Renal pelvis (tissue), 4 donors: ENCODE results near the gene DNMT3A. TPM values are rescaled to one million over a fixed set of nuclear protein-coding genes. Genes with fewer than 3 reads are reported as not detected.

Source experiments
- DNase-seq: peaks from one replicate; pipeline ENCODE4 v3.0.0-alpha.2; 2013
- polyA plus RNA-seq, 3 donors: library from polyadenylated mRNA; unstranded; fragments of 120-200 nt; gene quantifications; one replicate each; pipeline ENCODE4 v1.2.1, GENCODE V29; 2013; ENCODE audit not compliant: insufficient read length in 3 of 3

The DNMT3A gene
- polyA plus RNA-seq, 3 donors: 82.8 to 101 (median 95.6) TPM

DNA sequence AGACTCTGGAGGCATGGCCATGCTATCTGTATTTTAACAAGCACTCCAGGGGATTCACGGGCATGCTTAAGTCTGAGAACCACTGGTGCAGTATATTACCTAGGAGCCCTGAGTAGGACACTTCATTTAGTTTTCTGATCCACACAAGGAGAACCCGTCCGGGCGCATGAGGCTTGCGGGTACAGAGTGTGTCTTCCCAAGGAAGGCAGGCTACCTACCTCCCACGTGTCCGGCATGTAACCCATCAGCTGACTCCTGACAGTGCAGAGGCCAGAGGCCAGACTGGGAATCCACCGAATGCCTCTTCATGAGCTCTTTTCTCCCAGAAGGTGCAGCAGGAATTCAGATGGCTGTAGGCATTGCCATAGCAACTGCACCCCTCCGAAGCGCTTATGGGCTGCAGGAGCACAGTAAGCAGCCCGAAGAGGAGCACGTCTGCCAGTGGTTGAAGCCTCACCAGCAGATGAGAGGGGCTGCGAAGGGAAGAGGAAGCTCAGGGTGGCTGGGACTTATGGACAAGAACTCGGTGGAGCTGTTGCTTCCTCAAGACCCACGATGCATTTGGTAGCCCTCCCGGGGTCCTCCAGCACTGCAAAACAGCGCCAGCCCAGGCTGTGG, 33.8 kb upstream of the DNMT3A start:
- no peak for DNase-seq

DNA sequence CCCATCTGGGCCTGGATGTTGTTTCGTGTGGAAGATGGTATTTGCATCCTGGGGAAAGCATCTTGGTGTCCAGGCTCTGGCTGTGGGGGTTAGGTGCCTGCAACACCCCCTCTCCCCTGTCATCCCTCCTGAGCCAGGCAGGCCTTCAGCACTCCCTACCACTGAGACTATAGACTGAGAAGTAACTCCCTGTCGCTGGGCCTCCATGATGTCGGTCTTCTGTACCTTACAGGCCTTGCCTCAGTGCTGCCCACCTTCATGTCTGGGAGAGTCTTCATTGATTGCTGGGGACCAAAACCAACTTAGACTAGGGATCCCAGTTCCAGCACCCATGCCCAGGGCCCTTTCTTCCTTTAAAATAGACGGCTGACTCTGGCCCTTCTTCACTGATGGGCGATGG, 33.1 kb upstream of the DNMT3A start:
- DNase-seq: no peak

DNA sequence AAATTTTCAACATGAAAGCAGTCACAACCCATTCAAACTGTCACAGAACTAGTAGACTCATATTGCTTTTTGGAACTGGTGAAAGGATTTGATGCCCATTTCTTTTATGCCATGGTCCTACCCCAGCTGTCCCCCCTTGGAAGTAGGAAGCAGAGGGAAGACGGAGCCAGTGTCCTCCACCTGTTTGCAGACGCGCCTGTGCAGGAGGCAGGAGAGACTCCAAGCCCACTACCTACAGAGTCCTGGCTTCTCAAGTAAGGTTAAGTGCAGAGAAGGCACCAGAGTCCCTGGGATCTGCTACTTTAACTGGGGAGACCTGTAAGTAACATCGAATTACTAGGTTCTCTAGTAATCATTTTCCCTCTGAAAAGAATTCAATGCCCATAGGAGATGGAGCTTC, 32.7 kb upstream of the DNMT3A start:
- DNase-seq: no peak

DNA sequence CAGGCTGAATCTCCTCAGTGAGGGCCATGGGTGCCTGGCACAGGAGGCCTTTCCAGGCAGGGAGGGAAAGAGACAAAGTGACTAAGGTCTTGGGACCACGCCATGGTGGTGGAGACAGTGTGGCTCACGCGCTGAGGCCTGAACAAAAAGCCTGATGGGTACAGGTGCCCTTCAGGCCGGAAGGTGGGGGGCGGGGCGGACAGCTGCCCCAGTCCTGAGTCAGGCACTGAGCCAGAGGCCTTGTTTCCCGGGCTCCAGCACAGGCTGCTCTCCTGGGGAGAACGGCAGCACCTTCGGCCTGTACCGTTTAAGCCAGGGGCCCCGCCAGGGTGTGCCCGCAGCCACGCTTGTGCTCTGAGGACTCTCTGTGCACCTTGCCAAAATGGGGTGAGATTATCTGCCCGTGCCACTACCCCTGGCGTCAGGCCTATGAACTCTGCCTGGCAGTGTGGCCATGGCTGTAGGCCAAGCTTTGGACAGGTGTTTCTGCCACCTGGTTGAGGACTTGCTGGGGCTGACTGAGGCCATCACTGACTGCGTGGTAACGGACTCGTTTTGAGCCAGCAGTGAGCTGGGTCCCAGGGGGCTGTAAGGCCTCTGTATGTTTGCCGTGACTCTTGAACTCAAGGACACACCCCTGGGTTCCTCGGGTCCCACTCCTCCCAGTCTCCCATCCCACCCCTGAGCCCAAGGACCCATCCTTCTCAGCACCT, 31.7 kb upstream of the DNMT3A start:
- no peak for DNase-seq

DNA sequence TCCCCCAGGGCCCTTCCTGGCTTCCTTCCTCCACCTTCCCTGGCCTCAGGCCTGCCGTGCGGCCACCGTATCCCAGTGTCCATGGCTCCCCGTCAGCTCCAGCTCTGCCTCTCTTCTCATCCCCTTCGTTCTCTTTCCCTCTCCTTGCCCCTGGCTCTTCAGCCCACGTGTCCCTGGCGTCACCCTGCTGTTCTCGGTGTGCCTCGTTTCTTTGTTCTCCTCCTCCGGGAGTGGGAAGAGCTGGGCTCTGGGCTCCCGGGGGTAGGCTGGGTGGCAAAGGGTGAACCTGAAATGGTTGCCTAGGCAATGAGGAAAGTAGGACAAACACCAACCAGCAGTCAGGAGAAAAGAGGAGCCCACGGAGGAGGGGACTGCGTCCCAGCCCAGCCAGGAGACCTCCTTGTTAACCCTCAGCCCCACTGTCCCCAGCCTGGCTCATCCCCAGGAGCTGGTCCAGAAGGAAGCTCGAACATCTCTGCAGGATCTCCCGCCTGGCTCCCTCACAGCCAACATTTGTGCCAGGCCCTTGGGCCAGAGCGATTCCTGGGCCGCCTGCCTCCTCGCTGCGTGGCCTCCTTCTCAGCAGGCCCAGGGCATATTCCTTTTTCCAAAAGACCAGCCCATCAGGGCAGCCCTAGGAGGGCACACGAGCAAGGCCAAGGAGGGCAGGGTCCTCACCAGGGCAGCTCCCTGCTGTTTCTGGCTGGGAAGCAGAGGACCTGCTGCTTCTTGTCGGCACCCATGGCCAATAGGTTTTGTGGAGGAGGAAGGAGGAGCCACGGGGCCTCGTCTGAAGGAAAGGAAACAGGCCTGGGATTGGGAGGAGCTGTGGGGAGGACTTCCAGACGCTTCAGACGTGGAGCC, 30.9 kb upstream of the DNMT3A start:
- DNase-seq: no peak

DNA sequence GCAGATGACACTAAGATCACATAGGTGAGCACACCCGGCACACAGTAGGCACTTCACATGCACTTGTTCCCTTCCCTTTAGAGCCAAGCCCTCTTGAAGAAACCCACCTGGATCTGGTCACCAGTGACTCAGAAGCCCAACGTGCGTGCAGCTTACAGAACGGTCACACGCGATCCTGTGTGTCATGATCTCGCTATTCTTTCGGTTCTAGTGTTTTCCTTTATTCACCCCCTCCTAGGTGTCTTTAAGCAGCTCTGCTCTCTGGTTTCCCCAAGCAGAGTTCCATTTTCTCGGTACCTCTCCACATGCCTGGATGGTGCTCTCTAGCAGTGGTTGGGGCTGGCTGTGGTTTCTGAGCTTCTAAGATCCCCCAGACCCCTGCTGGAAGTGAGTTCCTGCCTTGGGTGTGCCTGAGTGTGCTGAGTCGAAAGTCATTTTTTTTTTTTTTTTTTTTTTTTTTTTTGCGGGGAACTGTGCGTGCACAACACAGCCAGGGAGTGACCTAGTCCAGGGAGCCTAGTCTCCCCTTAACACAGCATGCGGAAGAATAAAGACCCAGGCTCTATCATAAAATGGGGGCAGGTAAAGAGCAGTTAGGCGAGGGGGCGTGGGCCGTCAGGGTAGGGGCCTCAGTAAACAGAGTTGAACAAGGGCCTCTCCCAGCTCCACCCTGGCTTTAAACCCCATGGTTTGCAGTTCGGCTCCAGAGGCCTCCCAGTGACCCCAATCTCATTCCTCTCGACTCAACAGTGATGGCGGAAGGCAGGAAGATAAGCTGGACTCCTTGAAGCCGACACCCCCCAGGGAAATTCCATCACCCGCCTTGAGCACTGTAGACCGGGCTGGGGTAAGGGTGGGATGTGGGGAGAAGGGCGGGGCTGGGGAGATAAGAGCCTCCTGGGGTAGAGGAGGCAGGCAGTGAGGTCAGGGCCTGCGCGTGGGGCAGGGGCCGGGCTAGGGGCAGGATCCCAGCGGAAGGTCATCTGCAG, 29.8 kb upstream of the DNMT3A start:
- no peak for DNase-seq

DNA sequence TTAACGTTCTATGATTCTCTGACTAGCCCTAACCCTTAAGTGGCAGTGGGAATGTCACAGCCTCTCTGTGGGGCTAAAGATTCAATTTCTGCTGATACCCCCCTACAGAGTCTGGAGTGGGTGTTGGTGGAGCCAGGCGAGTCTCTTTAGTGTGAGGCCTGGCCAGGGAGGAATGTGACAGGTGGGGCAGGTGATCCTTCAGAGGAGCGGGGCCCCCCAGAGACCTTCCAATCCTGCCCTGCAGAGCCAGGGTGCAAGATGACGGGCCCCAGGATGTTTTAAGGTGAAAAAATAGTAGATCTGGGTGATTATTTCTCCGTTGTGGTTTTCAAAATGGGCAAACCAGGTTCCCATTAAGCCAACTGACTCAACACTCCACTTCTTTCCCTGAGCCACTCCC, 28.2 kb upstream of the DNMT3A start:
- DNase-seq: no peak

DNA sequence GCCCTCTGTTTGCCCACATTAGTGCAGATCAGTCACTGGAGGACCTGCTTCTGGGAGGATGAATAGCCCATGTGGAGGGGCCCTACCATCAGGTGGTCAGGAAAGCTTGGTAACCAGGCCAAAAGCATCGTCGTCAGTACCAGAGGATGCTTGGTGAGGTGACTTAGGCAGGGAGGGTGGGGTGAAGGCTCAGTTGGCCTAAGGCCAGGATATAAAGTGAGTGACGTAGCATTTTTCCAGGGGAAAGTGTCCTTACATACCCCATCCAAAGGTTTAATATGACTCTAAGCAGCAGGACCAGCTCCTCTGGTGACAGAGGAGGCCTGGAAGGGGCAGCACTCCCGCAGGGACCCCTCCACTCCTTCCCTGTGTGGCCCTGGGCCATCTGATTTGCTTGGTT, 27.7 kb upstream of the DNMT3A start:
- no peak for DNase-seq

DNA sequence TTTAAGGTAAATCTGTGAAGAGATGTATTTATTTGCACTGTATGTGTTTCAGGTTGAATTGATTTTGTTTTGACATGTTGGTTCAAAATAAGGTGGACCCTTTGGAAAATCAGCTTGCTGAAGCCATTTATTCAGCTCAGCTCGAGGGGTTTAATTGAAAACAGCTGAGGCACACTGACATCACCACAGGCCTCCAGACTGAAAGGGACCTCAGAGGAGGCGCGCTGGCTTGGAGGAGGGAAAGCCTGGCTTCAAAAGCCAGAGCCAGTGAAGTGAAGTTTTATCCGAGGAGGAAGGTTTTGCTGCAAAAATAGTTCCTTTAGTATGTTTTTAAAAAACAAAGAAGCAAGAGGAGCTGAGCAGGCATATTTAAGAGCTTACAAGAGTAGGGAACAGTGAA, 26.9 kb upstream of the DNMT3A start:
- no peak for DNase-seq

DNA sequence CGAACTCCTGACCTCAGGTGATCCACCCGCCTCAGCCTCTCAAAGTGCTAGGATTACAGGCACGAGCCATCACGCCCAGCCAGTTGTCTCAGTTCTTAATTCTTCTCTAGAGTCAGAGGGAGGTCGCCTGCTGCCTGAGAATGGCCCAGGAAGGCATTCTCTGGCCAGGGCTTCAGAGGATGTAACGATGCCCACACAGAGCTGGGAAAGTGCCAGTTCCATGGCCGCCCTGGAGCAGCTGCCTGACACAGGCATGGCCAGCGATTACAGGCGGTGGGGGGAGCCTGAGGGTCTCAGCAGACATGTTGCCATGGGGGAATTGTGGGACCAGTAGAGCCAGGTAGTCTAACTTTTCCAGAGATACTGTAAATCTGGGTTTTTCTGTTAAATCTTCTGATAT, 25.6 kb upstream of the DNMT3A start:
- DNase-seq: no peak

DNA sequence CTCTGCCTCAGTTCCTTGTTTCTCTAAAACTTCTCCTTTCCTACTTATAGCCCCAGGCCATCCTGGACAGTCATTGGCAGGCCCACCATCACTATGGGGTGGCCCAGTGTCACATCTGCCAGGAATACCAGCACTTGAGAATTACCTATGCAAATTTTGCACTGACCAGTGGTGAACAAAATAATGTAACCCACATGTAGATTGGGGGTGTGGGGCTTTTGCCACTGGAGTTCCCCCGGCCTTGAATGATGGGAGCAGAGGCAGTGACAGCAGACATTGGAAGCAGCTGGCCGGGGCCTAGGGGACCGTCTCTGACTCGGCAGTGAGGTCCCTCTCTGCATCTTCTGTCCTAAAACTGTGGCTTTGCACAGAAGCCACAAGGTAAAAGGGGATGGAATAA, 24.9 kb upstream of the DNMT3A start:
- no peak for DNase-seq

DNA sequence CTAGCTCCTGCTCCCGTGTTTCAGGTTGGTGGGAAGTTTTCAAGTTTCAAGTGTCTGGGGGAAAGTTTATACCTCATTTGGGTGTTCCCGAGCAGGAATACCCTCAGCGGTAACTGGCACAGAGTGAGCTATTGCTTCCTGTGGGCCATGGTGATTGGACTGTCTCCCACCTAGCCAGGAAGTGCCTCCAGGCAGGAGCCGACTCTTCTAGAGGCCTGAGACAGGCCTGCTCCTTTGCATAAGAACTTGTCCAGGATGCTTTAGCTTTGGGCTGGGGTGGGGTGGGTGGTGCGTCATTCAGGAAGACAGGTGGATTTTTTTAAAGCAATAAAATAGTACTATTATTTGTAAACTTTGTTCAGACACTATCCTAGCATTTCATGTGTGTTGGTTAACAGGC, 23.5 kb upstream of the DNMT3A start:
- no peak for DNase-seq

DNA sequence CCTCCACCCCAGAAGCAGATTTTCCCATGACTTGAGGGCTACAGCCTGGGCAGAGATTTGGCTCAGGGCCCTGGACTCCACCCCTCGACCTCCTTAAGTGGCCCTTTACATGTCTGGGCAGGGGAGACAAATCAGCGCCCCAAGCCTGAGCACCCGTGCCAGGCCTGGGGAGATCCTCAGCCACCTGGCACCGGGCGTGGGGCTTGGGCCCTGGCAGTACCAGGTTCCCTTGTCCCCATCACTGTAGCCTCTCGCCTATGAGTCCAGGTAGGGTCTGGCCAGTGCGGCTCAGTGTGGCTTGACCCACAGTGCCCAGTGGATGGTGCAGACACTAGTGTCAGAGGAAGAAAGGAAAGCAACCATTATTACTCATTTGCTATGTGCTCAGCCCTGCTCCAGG, 22.0 kb upstream of the DNMT3A start:
- no peak for DNase-seq

DNA sequence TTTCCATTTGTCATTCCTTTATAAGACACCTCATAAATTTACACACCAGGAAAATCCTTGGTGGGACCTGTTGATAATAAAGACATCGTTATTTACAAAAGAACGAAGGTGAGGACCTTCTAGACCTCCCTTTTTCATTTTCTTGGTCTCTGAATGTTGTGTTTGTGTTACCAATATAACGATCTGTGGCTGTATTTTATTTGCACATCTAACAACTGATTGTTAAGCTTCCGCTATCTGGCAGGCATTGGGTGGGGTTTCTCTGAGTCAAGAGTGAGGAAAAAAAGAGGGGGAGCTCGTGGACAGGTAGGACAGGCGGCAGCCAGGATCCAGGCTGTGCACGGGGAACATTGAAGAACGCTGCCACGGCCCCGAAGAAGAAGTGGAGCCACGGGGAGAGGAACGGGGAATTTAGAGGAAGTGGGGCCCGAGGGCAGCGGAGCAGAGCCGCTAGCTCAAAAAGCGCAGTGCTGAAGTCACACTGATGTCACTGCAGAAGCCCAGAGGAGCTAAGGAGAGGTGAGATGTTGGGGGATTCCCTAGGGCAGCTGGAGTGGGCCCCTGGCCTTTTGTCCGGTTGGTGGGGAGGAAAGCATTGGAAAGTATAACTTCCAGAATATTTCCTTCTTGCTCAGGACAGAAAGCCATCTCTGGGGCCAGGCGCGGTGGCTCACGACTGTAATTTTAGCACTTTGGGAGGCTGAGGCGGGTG, 20.9 kb upstream of the DNMT3A start:
- no peak for DNase-seq

DNA sequence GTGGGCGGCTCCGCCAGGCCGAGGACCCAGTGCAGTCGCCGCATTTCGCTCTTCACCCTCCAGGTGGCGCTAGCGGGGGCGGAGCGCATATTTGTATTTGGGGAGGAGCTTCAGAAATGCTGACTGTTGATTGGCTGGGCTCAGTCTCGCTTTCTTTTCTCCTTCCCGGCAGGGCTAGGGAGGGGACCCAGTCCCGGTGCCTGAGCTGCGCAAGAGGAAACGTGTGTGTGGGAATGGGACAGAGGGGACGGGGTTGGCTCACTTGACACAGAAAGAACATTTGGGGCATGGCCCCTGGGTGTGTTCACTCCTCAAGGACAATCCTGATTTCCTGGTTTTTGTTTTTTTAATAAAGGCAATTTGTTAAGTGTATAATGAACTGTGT, 20.3 kb upstream of the DNMT3A start:
- DNase-seq: peak; percentile 93

DNA sequence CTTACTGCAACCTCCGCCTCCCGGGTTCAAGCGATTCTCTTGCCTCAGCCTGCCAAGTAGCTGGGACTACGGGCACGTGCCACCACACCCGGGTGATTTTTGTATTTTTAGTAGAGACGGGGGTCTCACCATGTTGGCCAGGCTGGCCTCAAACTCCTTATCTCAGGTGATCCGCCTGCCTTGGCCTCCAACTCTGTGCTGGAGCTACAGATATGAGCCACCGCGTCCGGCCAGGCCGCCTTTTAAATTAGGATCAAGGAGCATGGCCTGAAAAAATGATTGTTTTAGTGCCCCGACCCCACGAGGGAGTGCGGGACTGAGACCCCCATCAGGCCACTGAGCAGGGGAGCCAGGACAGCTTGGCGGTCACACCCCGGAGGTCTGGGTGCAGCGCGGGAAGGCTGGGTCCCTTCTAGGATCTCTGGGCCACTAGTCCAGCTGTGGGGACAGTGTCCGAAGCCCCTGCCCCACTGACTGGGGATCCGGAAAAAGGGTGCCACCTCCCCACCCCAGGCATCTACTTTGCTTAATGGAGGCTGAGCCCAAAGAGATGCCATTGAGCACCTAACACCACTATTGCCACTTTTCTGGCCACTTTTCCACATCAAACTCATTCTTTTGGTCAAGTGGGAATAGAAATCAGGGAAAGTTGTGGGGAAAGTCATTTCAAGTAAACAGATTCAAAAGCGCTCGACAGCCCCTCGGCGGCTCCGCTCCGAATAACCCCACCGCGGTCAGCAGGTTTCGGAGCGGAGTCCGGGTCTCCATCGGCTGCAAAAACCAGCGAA, 19.7 kb upstream of the DNMT3A start:
- DNase-seq: no peak

DNA sequence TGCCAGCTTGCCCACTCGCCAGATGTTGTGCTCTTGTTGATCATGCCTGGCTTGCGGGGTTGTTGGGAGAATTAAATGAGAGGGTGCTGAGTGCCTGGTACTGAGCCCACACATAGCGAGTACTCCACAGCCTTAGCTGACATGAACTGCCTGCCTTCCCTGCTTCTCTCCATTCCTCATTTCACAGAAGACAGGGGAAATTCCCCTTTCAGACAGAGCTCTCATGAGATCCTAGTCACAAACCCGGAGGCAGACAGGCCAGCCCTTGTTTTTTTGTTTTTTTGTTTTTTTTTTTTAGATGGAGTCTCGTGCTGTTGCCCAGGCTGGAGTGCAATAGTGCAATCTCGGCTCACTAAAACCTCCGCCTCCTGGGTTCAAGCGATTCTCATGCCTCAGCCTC, 17.1 kb upstream of the DNMT3A start:
- no peak for DNase-seq

DNA sequence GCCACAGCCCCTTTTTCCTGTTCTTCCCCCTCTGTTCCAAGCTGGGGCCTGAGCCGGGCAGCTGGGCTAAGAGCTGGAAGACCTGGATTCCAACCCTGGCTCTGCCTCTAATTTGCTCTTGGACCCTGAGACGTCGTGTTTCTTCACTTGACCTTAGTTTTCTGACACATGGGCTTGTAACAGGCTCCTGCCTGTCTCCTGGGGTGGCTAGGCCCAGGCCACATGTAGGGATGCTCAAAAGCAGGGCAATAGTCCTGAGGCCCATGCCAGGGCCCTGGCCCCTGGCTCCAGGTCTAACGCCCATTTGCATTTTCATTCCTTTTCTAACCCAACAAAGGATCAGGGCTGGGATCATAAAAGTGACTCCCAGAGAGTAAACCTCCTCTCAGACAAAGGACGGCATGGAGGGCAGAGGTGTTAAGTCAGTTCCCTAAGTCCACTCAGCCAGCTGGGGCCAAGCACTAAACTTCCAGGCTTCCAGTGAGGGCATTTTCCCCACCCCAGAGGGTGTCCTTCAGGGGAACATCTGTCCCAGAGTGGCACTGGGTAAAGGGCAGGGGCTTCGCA, 16.6 kb upstream of the DNMT3A start:
- no peak for DNase-seq

DNA sequence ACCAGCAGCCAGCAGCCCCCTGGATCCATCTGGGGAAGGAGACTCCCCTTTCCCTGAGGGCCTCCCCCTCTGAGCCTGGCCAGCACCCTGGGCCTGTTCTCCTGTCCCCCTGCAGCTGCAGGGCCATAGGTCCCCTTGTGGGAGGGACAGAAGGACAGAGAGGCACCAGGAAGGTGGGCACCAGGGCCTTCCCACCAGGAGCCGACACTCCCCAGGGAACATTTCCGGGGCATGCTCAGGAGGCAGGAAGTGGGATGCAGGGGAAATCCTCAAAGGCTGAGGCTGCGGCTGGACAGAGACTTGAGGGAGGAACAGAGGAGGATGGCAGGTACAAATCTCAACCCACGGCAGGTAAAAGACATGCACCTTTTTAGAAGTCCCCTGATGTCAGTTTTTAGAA, 14.4 kb upstream of the DNMT3A start:
- no peak for DNase-seq

DNA sequence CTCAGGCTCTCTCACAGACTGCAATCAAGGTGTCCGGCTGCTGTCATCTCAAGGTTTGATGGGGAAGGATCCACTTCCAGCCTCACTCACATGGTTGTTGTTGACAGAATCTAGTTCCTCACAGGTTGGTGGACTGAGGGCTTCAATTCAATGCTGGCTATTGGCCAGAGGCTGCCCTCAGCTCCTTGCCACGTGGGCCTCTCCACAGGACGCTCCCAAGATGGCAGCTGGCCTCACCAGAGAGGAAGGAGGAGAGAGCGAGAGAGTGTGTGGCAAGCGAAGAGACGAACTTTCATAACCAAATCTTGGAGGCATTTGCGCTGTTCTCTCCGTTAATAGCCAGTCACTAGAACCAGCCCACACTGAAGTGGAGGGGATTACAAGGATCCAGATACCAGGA, 13.5 kb upstream of the DNMT3A start:
- no peak for DNase-seq
